HepG2 (cell line): Measurements from ENCODE around the gene NTM. TPM values are rescaled to one million over a fixed set of nuclear protein-coding genes. Genes with fewer than 3 reads are reported as not detected.

ENCODE experiments used
- ATAC-seq: fragments of 200-7000 bp; cut with Tn5 transposase; 3 replicates; pipeline ENCODE4 v1.9.1; 2020; ENCODE audit warnings: mild to moderate bottlenecking, moderate library complexity
- BruUV-seq: library from RNA; stranded (reverse); fragments of 400-500 nt; replicated peaks from 2 replicates; lab custom pipeline; 2021; lab: Mats Ljungman, UMichigan
- CTCF ChIA-PET: fragments of 300-600 bp; formaldehyde crosslinking; extraction: SDS; loops from one replicate; lab custom pipeline; 2021; ENCODE audit warnings: low total read pairs, inconsistent platforms, low intra/inter-chr PET ratio; lab: Yijun Ruan, JAX
- POLR2A ChIA-PET: fragments of 350-600 bp; sonication (Branson Sonifier 250); formaldehyde crosslinking; loops from one replicate; lab custom pipeline; 2020; ENCODE audit warnings: antibody characterized with exemption, inconsistent platforms; lab: Yijun Ruan, JAX
- DNase-seq: peaks from one replicate; pipeline ENCODE4 v3.0.0-alpha.2; 2015; ENCODE audit warnings: low spot score
- FAIRE-seq: peaks from 3 replicates; lab custom pipeline; 2011; peaks lifted over from hg19 to GRCh38; lab: Jason Lieb, UNC
- H2AFZ ChIP-seq: one replicate; pipeline ENCODE4 v1.6.1; 2011; ENCODE audit warnings: low read length, inconsistent platforms
- H3K27ac ChIP-seq: fragments of 300-600 bp; 3 replicates; pipeline ENCODE4 v1.8.0; 2011; ENCODE audit warnings: mixed run types, mild to moderate bottlenecking, mixed read lengths, low read length, inconsistent platforms; ENCODE audit not compliant: insufficient read depth; ENCODE audit errors: extremely low read length
- H3K27me3 ChIP-seq, 2 experiments: fragments of 200-600 bp in 1 of 2; 2 replicates in 1 of 2; 3 replicates in 1 of 2; pipeline versions ENCODE4 v1.6.0 to v1.8.0; 2011; ENCODE audit warnings: low read length in 2 of 2, mild to moderate bottlenecking in 2 of 2, moderate library complexity in 2 of 2, inconsistent platforms in 1 of 2; ENCODE audit not compliant: insufficient read depth in 2 of 2, control insufficient read depth in 1 of 2
- H3K36me3 ChIP-seq, 2 experiments: fragments of 200-600 bp in 1 of 2; replicated peaks in 1 of 2; 2 replicates in 1 of 2; 3 replicates in 1 of 2; pipeline versions ENCODE4 v1.5.1 to v1.8.0; 2011; ENCODE audit warnings: low read length in 2 of 2, inconsistent platforms in 1 of 2; ENCODE audit not compliant: insufficient read depth in 2 of 2, control insufficient read depth in 1 of 2
- H3K4me1 ChIP-seq: 2 replicates; pipeline ENCODE4 v1.5.1; 2012; ENCODE audit warnings: low read length, inconsistent platforms; ENCODE audit not compliant: insufficient read depth
- H3K4me2 ChIP-seq: 2 replicates; pipeline ENCODE4 v1.6.0; 2011; ENCODE audit warnings: low read depth, low read length, inconsistent platforms
- H3K4me3 ChIP-seq, 3 experiments: fragments of 200-600 bp in 1 of 3; sonication (generic), shearing (Covaris generic) in 1 of 3; replicated peaks in 1 of 3; 2 replicates each; pipeline ENCODE4 v1.5.1; 2011 to 2016; ENCODE audit warnings: low read length in 3 of 3, inconsistent platforms in 2 of 3, low read depth in 2 of 3, mild to moderate bottlenecking in 2 of 3, control low read depth in 1 of 3, mixed read lengths in 1 of 3; ENCODE audit not compliant: insufficient read depth in 1 of 3
- H3K79me2 ChIP-seq: one replicate; pipeline ENCODE4 v1.6.1; 2011; ENCODE audit warnings: low read length, inconsistent platforms; ENCODE audit not compliant: insufficient read depth
- H3K9ac ChIP-seq: 2 replicates; pipeline ENCODE4 v1.6.0; 2011; ENCODE audit warnings: mild to moderate bottlenecking, low read depth, low read length, inconsistent platforms; ENCODE audit not compliant: insufficient read depth
- H3K9me3 ChIP-seq: 2 replicates; pipeline ENCODE4 v1.5.1; 2012; ENCODE audit warnings: mild to moderate bottlenecking, low read length
- H4K20me1 ChIP-seq: 2 replicates; pipeline ENCODE4 v1.6.0; 2011; ENCODE audit warnings: inconsistent platforms, mild to moderate bottlenecking, low read length, moderate library complexity; ENCODE audit not compliant: insufficient read depth
- AGO2 ChIP-seq: fragments of 200-400 bp; formaldehyde crosslinking; optimal IDR thresholded peaks from 2 replicates; pipeline ENCODE3; 2017; ENCODE audit warnings: mild to moderate bottlenecking, low read depth, low read length, moderate library complexity
- HNRNPLL ChIP-seq: fragments of 200-400 bp; formaldehyde crosslinking; IDR thresholded peaks from 2 replicates; pipeline ENCODE4 v1.6.1; 2017; ENCODE audit warnings: mild to moderate bottlenecking, low read depth, low read length; ENCODE audit not compliant: poor library complexity, severe bottlenecking
- MTF1 ChIP-seq: sonication (generic); formaldehyde crosslinking; IDR thresholded peaks from 2 replicates; pipeline ENCODE4 v1.5.0; 2020; ENCODE audit warnings: missing genetic modification reagents
- NR1H2 ChIP-seq: sonication (generic); formaldehyde crosslinking; IDR thresholded peaks from 2 replicates; pipeline ENCODE4 v1.8.1; 2022; ENCODE audit warnings: low read depth, missing genetic modification reagents, borderline replicate concordance
- RBAK ChIP-seq: sonication (generic); formaldehyde crosslinking; IDR thresholded peaks from 2 replicates; pipeline ENCODE4 v1.5.1; 2020; ENCODE audit warnings: mild to moderate bottlenecking, missing genetic modification reagents
- RFX1 ChIP-seq: fragments of 450-650 bp; IDR thresholded peaks from 2 replicates; pipeline ENCODE4 v1.6.1; 2017
- SP1 ChIP-seq, 2 experiments: fragments of 450-650 bp in 1 of 2; sonication (generic) in 1 of 2; formaldehyde crosslinking in 1 of 2; IDR thresholded peaks; 2 replicates each; pipeline versions ENCODE4 v1.4.0 to v1.6.1; 2016 to 2020; ENCODE audit warnings: missing genetic modification reagents in 1 of 2
- TBX2 ChIP-seq: sonication (generic); formaldehyde crosslinking; IDR thresholded peaks from 2 replicates; pipeline ENCODE4 v1.5.0; 2020; ENCODE audit warnings: missing genetic modification reagents, mild to moderate bottlenecking, borderline replicate concordance
- ZBTB20 ChIP-seq: sonication (generic); formaldehyde crosslinking; IDR thresholded peaks from 2 replicates; pipeline ENCODE4 v1.8.1; 2023; ENCODE audit warnings: missing genetic modification reagents, low read depth, mild to moderate bottlenecking, borderline replicate concordance
- ZFX ChIP-seq: sonication (generic); formaldehyde crosslinking; IDR thresholded peaks from 2 replicates; pipeline ENCODE4 v1.4.0; 2020; ENCODE audit warnings: mild to moderate bottlenecking, low read depth, missing genetic modification reagents, moderate library complexity
- ZMYM4 ChIP-seq: sonication (generic); formaldehyde crosslinking; IDR thresholded peaks from 2 replicates; pipeline ENCODE4 v1.8.1; 2023; ENCODE audit warnings: mild to moderate bottlenecking, missing genetic modification reagents
- ZNF343 ChIP-seq: sonication (generic); formaldehyde crosslinking; IDR thresholded peaks from 2 replicates; pipeline ENCODE4 v1.4.0; 2020; ENCODE audit warnings: mild to moderate bottlenecking, missing genetic modification reagents
- ZNF709 ChIP-seq: sonication (generic); formaldehyde crosslinking; IDR thresholded peaks from 2 replicates; pipeline ENCODE4 v1.5.0; 2020; ENCODE audit warnings: mild to moderate bottlenecking, missing genetic modification reagents
- ZNF746 ChIP-seq: sonication (generic); formaldehyde crosslinking; IDR thresholded peaks from 2 replicates; pipeline ENCODE4 v1.8.0; 2022; ENCODE audit warnings: mild to moderate bottlenecking, missing genetic modification reagents
- ZSCAN5A ChIP-seq: sonication (generic); formaldehyde crosslinking; IDR thresholded peaks from 2 replicates; pipeline ENCODE4 v1.8.0; 2022; ENCODE audit warnings: mild to moderate bottlenecking, missing genetic modification reagents, borderline replicate concordance
- WGBS: methylation state at CpG from one replicate; pipeline ENCODE4 v1.1.6; 2017; ENCODE audit warnings: low lambda C conversion rate; 5-methylcytosine and 5-hydroxymethylcytosine counted together
- in situ Hi-C: cut with HindIII; loops from 2 replicates; pipeline ENCODE4 v1.10.0; 2017; ENCODE audit warnings: low pct_unique_long_range_greater_than_20kb; ENCODE audit not compliant: extremely low pct_ligation_motif_present
- intact Hi-C: fragments of 100-400 bp; cut with micrococcal nuclease; formaldehyde crosslinking; loops from one replicate; pipeline ENCODE4 v1.10.0; 2022; ENCODE audit not compliant: unreplicated experiment
- polyA plus RNA-seq, 8 experiments: library from polyadenylated mRNA; depleted of rRNA in 3 of 8; stranded (reverse) in 7 of 8; unstranded in 1 of 8; fragments of >200 nt; fragmentation: Illumina TruSeq in 4 of 8; extraction: Trizol in 4 of 8; gene quantifications; 2 replicates each; pipeline versions ENCODE4 v1.2.1 to v1.2.3, GENCODE V29; 2011 to 2016; ENCODE audit warnings: low read depth in 4 of 8, missing spikeins in 1 of 8, mixed read lengths in 1 of 8; ENCODE audit not compliant: insufficient read depth in 1 of 8
- total RNA-seq, 5 experiments: library from RNA; depleted of rRNA; stranded (reverse); fragments of >200 nt; fragmentation: Illumina TruSeq; extraction: Trizol; gene quantifications; 2 replicates each; pipeline ENCODE4 v1.2.3, GENCODE V29; 2016; ENCODE audit warnings: low read depth in 1 of 5

NTM gene
- total and polyA plus RNA-seq, 2 of the 13 experiments (the other 11 are each of a cell fraction or from before 2014, with no cell fraction given) = not detected

GRCh38 chr11:132158696-132159095 lies 788.3 kb downstream of the NTM start (continued):
- TF ChIP-seq MTF1 (CRISPR knock-in tag) (no peak), ZMYM4 (CRISPR knock-in tag) (no peak), AGO2 (no peak), NR1H2 (no peak), RFX1 (no peak), RBAK (no peak), ZSCAN5A (no peak), ZFX (CRISPR knock-in tag) (no peak)
- TF ChIP-seq, all 625 proteins: peak for 0

- Histone ChIP-seq H3K27ac (no peak overlapping the region), H3K4me1 (no peaks in the 10 kb centered on the region), H2AFZ (no peak overlapping the region), H3K9ac (no peak overlapping the region), H3K79me2 (no peaks in the 10 kb centered on the region), H3K4me2 (no peak overlapping the region), H3K9me3 (no peaks in the 10 kb centered on the region; the same call in 1 of the 2 replicates), H3K27me3 (no peaks in the 10 kb centered on the region), H3K4me3 (no peak overlapping the region), H4K20me1 (no peaks in the 10 kb centered on the region), H3K36me3 (no peaks in the 10 kb centered on the region)
- no TSS peak for BruUV-seq
- DNase-seq (no peak), FAIRE-seq (no peak), ATAC-seq (no peak)
- in situ Hi-C loops = no loop called here
- POLR2A ChIA-PET = no interaction called here
- no peak for TF ChIP-seq TBX2 (CRISPR knock-in tag)
- no peak for TF ChIP-seq ZBTB20 (CRISPR knock-in tag)
- no peak for TF ChIP-seq ZNF709 (CRISPR knock-in tag)
- TF ChIP-seq ZNF343 (CRISPR knock-in tag) = no peak
- no peak for TF ChIP-seq ZNF746 (CRISPR knock-in tag)
- no peak for TF ChIP-seq HNRNPLL
- TF ChIP-seq SP1 (IDR thresholded peaks at IDR 0.05) = no peak
- no peak for TF ChIP-seq SP1 (CRISPR knock-in tag; IDR thresholded peaks at IDR 0.05)
- TF ChIP-seq RFX1 = no peak
- 52% methylated on average over 26 of the region's 26 CpGs for WGBS
- CTCF ChIA-PET = no interaction called here
- intact Hi-C loops = no loop called here
Observed at GRCh38 chr11:132161403-132162078, 791.1 kb downstream of the NTM start.
